Adrenal gland (tissue), 12 donors: ENCODE results near the gene RGSL1. TPM values are rescaled to one million over a fixed set of nuclear protein-coding genes. Genes with fewer than 3 reads are reported as not detected.
"Not testable (repeated sequence)": the region's sequence is repeated elsewhere in the genome, so short reads cannot be mapped to it uniquely, and the experiment has no call there.

Experiments
- DNase-seq, 7 donors: peaks; one replicate each; pipeline ENCODE4 v3.0.0-alpha.2; 2019 to 2020
- H3K27ac ChIP-seq, 5 donors: fragments of 200-600 bp; sonication (generic) in 4 of 5; 1 replicate in 3 of 5; 2 replicates in 2 of 5; pipeline versions ENCODE4 v1.5.1 to v1.8.0; 2016 to 2020; ENCODE audit warnings: mild to moderate bottlenecking in 1 of 5
- H3K27me3 ChIP-seq: fragments of 200-600 bp; 2 replicates; pipeline ENCODE4 v1.8.0; 2021
- H3K36me3 ChIP-seq, 2 donors: fragments of 200-600 bp; replicated peaks in 1 of 2; 1 replicate in 1 of 2; 2 replicates in 1 of 2; pipeline versions ENCODE4 v1.5.1 to v1.8.0; 2018 to 2022
- H3K4me1 ChIP-seq, 2 donors: fragments of 200-600 bp; replicated peaks in 1 of 2; 1 replicate in 1 of 2; 2 replicates in 1 of 2; pipeline versions ENCODE4 v1.5.1 to v1.8.0; 2018 to 2021
- H3K4me3 ChIP-seq, 4 donors: fragments of 200-600 bp; sonication (generic) in 3 of 4; one replicate each; pipeline ENCODE4 v1.5.1; 2016 to 2018
- H3K9me3 ChIP-seq, 3 donors: fragments of 200-600 bp; sonication (generic) in 1 of 3; replicated peaks in 1 of 3; 1 replicate in 2 of 3; 2 replicates in 1 of 3; pipeline versions ENCODE4 v1.5.1 to v1.8.0; 2016 to 2021
- POLR2A ChIP-seq, 2 donors: fragments of 450-650 bp; IDR thresholded peaks; one replicate each; pipeline ENCODE4 v1.6.1; 2017; ENCODE audit warnings: antibody characterized with exemption in 2 of 2, mild to moderate bottlenecking in 2 of 2, moderate library complexity in 1 of 2
- WGBS, 4 donors: extraction: QIAGEN DNeasy Blood & Tissue Kit in 2 of 4; methylation state at CpG; one replicate each; pipeline versions ENCODE4 v1.1.5 to v1.1.7; 2013 to 2017; 5-methylcytosine and 5-hydroxymethylcytosine counted together
- intact Hi-C, 2 donors: fragments of 100-400 bp; cut with DNase I; formaldehyde crosslinking; loops; one replicate each; pipeline versions ENCODE4 v1.14.1 to v1.15.0; 2022 to 2023
- polyA plus RNA-seq, 3 donors: library from polyadenylated mRNA; stranded (reverse); fragments of 200-250 nt in 2 of 3; fragments of 350-450 nt in 1 of 3; fragmentation: Illumina TruSeq in 1 of 3; extraction: RNeasy Lipid Tissue Mini Kit (QIAGEN cat#74804) in 1 of 3; gene quantifications; one replicate each; pipeline ENCODE4 v1.2.3, GENCODE V29; 2013 to 2014
- total RNA-seq, 9 donors: library from RNA; depleted of rRNA in 4 of 9; stranded (reverse); fragments of >200 nt in 4 of 9; fragments of 120-200 nt in 1 of 9; fragmentation: NEBNext Ultra II Directional in 1 of 9; extraction: Animal tissue kit (Norgen Biotek cat#: 25700) in 1 of 9; gene quantifications; one replicate each; pipeline versions ENCODE4 v1.1.0 to v1.2.4, GENCODE V29; 2013 to 2023
- TF ChIP-seq, protein P1 (sequence below), 6 experiments: fragments of 450-650 bp in 4 of 6; fragments of 200-600 bp in 2 of 6; sonication (generic) in 1 of 6; IDR thresholded peaks; 1 replicate in 5 of 6; 2 replicates in 1 of 6; pipeline versions ENCODE4 v1.5.1 to v1.8.0; 2016 to 2021; ENCODE audit warnings: antibody characterized with exemption in 6 of 6, mild to moderate bottlenecking in 2 of 6, moderate library complexity in 1 of 6
- donor health status: healthy with polysubstance abuse.
- donor health status: Bipolar disorder and iron deficiency.
- donor health status: DM: yes; HTN: yes; CAD: no.
- donor health status: DM: no; HTN: no; CAD: no.
- donor health status: DM: no; HTN: no; CAD: no.
- donor health status: DM: yes; HTN: yes; CAD: no.

RGSL1 gene
- total and polyA plus RNA-seq, 12 donors, result not detected

DNA sequence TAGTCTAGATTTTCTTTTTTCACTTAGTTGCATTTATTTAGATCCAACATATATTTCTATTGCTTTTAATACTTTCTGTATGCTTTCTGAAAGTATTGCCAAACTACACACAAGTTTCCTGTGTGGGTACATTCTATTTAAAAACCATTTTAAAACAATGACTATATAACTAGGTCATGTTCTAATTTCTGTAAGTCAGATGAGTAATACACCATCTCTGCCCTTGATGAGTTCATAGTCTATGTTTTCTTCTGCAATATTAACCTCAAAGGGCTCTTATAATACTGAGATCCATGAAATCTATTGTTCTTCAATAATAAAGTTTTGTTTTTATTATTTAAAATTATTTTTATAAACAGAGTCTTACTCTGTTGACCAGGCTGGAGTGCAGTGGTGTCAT is 70.8 kb downstream of the RGSL1 start:
- H3K4me3 ChIP-seq, result no peak overlapping the region
- no peaks in the 10 kb centered on the region for H3K4me1 ChIP-seq

DNA sequence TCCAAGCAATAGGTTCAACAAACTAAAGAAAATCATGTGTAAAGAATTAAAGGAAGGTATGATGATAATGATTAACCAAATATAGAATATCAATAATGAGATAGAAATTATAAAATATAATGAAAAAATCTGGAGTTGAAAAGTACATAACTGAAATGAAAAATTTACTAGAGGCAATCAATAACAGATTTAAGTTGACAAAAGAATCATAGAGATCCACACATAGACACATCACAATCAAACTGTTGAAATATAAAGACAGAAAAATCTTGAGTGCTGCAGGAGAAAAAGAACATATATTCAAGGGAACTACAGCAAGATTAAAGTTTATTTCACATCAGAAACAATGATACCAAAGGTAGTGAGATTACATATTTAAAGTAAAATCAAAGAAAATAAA is 75.4 kb downstream of the RGSL1 start:
- Histone ChIP-seq H3K36me3 (no peaks in the 10 kb centered on the region), H3K27ac (no peak overlapping the region), H3K27me3 (peaks cover under 1% of the 10 kb centered on the region), H3K4me1 (no peaks in the 10 kb centered on the region), H3K4me3 (no peak overlapping the region), H3K9me3 (peaks cover 0 to 5% (median 0%) of the 10 kb centered on the region in 3 donors)
- TF ChIP-seq POLR2A (IDR thresholded peaks at IDR 0.05), result no peak
- TF ChIP-seq, protein P1, sequence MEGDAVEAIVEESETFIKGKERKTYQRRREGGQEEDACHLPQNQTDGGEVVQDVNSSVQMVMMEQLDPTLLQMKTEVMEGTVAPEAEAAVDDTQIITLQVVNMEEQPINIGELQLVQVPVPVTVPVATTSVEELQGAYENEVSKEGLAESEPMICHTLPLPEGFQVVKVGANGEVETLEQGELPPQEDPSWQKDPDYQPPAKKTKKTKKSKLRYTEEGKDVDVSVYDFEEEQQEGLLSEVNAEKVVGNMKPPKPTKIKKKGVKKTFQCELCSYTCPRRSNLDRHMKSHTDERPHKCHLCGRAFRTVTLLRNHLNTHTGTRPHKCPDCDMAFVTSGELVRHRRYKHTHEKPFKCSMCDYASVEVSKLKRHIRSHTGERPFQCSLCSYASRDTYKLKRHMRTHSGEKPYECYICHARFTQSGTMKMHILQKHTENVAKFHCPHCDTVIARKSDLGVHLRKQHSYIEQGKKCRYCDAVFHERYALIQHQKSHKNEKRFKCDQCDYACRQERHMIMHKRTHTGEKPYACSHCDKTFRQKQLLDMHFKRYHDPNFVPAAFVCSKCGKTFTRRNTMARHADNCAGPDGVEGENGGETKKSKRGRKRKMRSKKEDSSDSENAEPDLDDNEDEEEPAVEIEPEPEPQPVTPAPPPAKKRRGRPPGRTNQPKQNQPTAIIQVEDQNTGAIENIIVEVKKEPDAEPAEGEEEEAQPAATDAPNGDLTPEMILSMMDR (IDR thresholded peaks at IDR 0.05), result no peak
- intact Hi-C loops, result no loop called here
- DNase-seq, result no peak

More for the DNA sequence above, 70.8 kb downstream of the RGSL1 start:
- intact Hi-C loops, result no loop called here
- no peak for DNase-seq
- H3K27ac ChIP-seq, result no peak overlapping the region
- no peaks in the 10 kb centered on the region for H3K36me3 ChIP-seq
- peaks cover 0 to 5% (median 0%) of the 10 kb centered on the region in 3 donors for H3K9me3 ChIP-seq
- TF ChIP-seq POLR2A (IDR thresholded peaks at IDR 0.05), result no peak
- TF ChIP-seq, protein P1 (IDR thresholded peaks at IDR 0.05), result no peak
- H3K27me3 ChIP-seq, result peaks cover 3% of the 10 kb centered on the region

DNA sequence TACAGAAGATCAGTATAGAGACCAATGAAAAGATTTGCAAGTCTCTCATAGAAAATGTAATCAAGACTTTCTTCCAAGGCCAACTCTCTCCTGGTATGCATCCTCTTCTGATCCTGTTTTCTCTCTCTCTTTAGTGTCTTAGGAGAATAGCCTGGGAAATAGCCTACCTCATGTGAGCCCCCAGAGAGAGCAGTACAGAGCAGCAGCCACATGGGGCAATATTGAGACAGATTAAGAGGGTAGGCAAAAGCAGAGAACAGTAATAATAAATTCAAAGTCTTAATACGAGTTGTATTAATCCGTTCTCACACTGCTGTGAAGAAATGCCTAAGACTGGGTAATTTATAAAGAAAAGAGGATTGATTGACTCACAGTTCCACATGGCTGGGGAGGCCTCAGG is 77.7 kb downstream of the RGSL1 start:
- H3K36me3 ChIP-seq, result no peaks in the 10 kb centered on the region
- intact Hi-C loops, result no loop called here
- peaks cover 0 to 5% (median 0%) of the 10 kb centered on the region in 3 donors for H3K9me3 ChIP-seq
- 70 to 76% (median 73%) methylated on average over 2 of the region's 2 CpGs for WGBS, 4 donors
- no peak for TF ChIP-seq POLR2A (IDR thresholded peaks at IDR 0.05)
- TF ChIP-seq, protein P1 (IDR thresholded peaks at IDR 0.05), result no peak
- H3K27me3 ChIP-seq, result peaks cover 3% of the 10 kb centered on the region
- DNase-seq, result no peak
- no peak overlapping the region for H3K4me3 ChIP-seq
- H3K27ac ChIP-seq, result no peak overlapping the region
- H3K4me1 ChIP-seq, result no peaks in the 10 kb centered on the region

- DNase-seq, H3K4me1 ChIP-seq, H3K36me3 ChIP-seq, H3K27ac ChIP-seq, H3K9me3 ChIP-seq, H3K27me3 ChIP-seq, H3K4me3 ChIP-seq, intact Hi-C loops: not testable (repeated sequence)
- 63 to 84% (median 78%) methylated on average over 5 of the region's 5 CpGs for WGBS, 4 donors
Observed at GRCh38 chr1:182528206-182528605, 78.3 kb downstream of the RGSL1 start.

DNA sequence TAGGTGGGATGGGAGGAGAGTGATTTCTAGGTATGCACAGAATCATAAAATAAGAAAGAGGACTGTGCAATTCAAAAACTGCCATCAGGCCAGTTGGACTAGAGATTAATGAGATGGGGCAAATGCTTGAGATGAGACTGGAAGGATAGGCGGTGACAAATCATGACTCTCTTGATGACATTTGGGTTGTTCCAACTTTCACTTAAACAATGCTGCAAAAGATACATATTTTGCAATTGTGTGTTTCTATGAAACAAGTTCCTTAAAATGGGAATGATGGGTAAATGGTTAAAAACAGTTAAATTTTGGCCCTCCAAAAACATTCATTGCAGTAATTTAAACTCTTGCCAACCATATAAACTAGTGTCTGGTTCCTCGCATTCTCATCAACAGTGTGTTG is 84.0 kb downstream of the RGSL1 start:
- Histone ChIP-seq H3K9me3 (no peaks in the 10 kb centered on the region), H3K4me1 (no peaks in the 10 kb centered on the region), H3K27ac (no peak overlapping the region), H3K4me3 (no peak overlapping the region), H3K27me3 (peaks cover 3% of the 10 kb centered on the region), H3K36me3 (no peaks in the 10 kb centered on the region)
- 96 to 99% (median 97%) methylated on average over 2 of the region's 2 CpGs for WGBS, 4 donors
- intact Hi-C loops, result no loop called here
- no peak for TF ChIP-seq POLR2A (IDR thresholded peaks at IDR 0.05)
- TF ChIP-seq, protein P1 (IDR thresholded peaks at IDR 0.05), result no peak
- DNase-seq, result no peak
